Renal cortical epithelial cell (primary cell): ENCODE measurements around the gene WHRN. TPM values are rescaled to one million over a fixed set of nuclear protein-coding genes. Genes with fewer than 3 reads are reported as not detected.

ENCODE experiments used
- DNase-seq: peaks from one replicate; pipeline ENCODE4 v3.0.0-alpha.2; 2011; ENCODE audit warnings: low read depth
- total RNA-seq: library from RNA; depleted of rRNA; stranded (reverse); fragments of >200 nt; gene quantifications from 2 replicates; pipeline ENCODE4 v1.2.3, GENCODE V29; 2014

WHRN gene
- total RNA-seq, 1 donor from 2014 or later: 5.2 TPM

- no peak for DNase-seq
These were observed 12.3 kb downstream of the WHRN start for GRCh38 chr9:114492991-114493390.

- DNase-seq: no peak
These were observed 13.8 kb downstream of the WHRN start for GRCh38 chr9:114491430-114492003.

GRCh38 chr9:114489928-114490327 lies 15.3 kb downstream of the WHRN start:
- no peak for DNase-seq

- no peak for DNase-seq
These were observed 16.7 kb downstream of the WHRN start for GRCh38 chr9:114488398-114489129.

GRCh38 chr9:114487607-114488300 lies 17.5 kb downstream of the WHRN start:
- peak; percentile 68 for DNase-seq

GRCh38 chr9:114486205-114486963 lies 18.9 kb downstream of the WHRN start:
- DNase-seq: no peak

GRCh38 chr9:114484854-114485443 lies 20.3 kb downstream of the WHRN start:
- DNase-seq: peak; percentile 47

- DNase-seq: no peak
These were observed 20.9 kb downstream of the WHRN start for GRCh38 chr9:114484215-114484853.

- DNase-seq: no peak
These were observed 21.8 kb downstream of the WHRN start for GRCh38 chr9:114483499-114483898.

- no peak for DNase-seq
These were observed 22.7 kb downstream of the WHRN start for GRCh38 chr9:114482593-114482992.

GRCh38 chr9:114481789-114482188 lies 23.5 kb downstream of the WHRN start:
- no peak for DNase-seq

- no peak for DNase-seq
These were observed 24.4 kb downstream of the WHRN start for GRCh38 chr9:114480746-114481435.

- no peak for DNase-seq
These were observed 26.4 kb downstream of the WHRN start for GRCh38 chr9:114478871-114479270.

GRCh38 chr9:114478459-114478858 lies 26.8 kb downstream of the WHRN start:
- no peak for DNase-seq

GRCh38 chr9:114477642-114478041 lies 27.6 kb downstream of the WHRN start:
- DNase-seq: no peak

GRCh38 chr9:114476891-114477469 lies 28.3 kb downstream of the WHRN start:
- no peak for DNase-seq

- DNase-seq: no peak
These were observed 29.7 kb downstream of the WHRN start for GRCh38 chr9:114475412-114476135.

GRCh38 chr9:114474425-114474824 lies 30.8 kb downstream of the WHRN start:
- DNase-seq: no peak

GRCh38 chr9:114473447-114473801 lies 31.8 kb downstream of the WHRN start:
- no peak for DNase-seq
